Small intestine (tissue), 7 donors: Measurements from ENCODE around the gene ZC3H13. TPM values are rescaled to one million over a fixed set of nuclear protein-coding genes. Genes with fewer than 3 reads are reported as not detected.

ENCODE experiments used
- DNase-seq, 2 donors: peaks; one replicate each; pipeline versions ENCODE4 v3.0.0 to v3.0.0-alpha.2; 2013
- FAIRE-seq: peaks from 2 replicates; lab custom pipeline; 2012; peaks lifted over from hg19 to GRCh38; lab: Jason Lieb, UNC
- H3K27ac ChIP-seq, 3 donors: one replicate each; pipeline ENCODE4 v1.5.1; 2013; ENCODE audit warnings: low read length in 2 of 3, mild to moderate bottlenecking in 2 of 3, control low read depth in 1 of 3, inconsistent platforms in 1 of 3, low read depth in 1 of 3, moderate library complexity in 1 of 3
- H3K27me3 ChIP-seq, 3 donors: one replicate each; pipeline ENCODE4 v1.6.1; 2013; ENCODE audit warnings: low read length in 3 of 3, inconsistent platforms in 1 of 3; ENCODE audit not compliant: control insufficient read depth in 3 of 3, insufficient read depth in 3 of 3
- H3K36me3 ChIP-seq, 3 donors: one replicate each; pipeline ENCODE4 v1.6.1; 2013; ENCODE audit warnings: low read length in 3 of 3, inconsistent platforms in 1 of 3, low read depth in 1 of 3, mild to moderate bottlenecking in 1 of 3, moderate library complexity in 1 of 3; ENCODE audit not compliant: control insufficient read depth in 3 of 3, insufficient read depth in 2 of 3
- H3K4me1 ChIP-seq, 3 donors: one replicate each; pipeline ENCODE4 v1.6.1; 2013; ENCODE audit warnings: low read length in 2 of 3, inconsistent platforms in 1 of 3, low read depth in 1 of 3, mild to moderate bottlenecking in 1 of 3, moderate library complexity in 1 of 3; ENCODE audit not compliant: control insufficient read depth in 3 of 3, insufficient read depth in 2 of 3
- H3K4me3 ChIP-seq, 3 donors: one replicate each; pipeline ENCODE4 v1.5.1; 2013; ENCODE audit warnings: low read length in 3 of 3, control low read depth in 1 of 3, inconsistent platforms in 1 of 3, low read depth in 1 of 3, mild to moderate bottlenecking in 1 of 3, moderate library complexity in 1 of 3
- H3K9me3 ChIP-seq, 2 donors: one replicate each; pipeline ENCODE4 v1.6.1; 2013; ENCODE audit warnings: low read depth in 1 of 2, low read length in 1 of 2; ENCODE audit not compliant: control insufficient read depth in 2 of 2, insufficient read depth in 1 of 2
- WGBS, 3 donors: extraction: QIAGEN DNeasy Blood & Tissue Kit; methylation state at CpG; one replicate each; pipeline ENCODE4 v1.1.7; 2013; 5-methylcytosine and 5-hydroxymethylcytosine counted together
- polyA plus RNA-seq, 4 donors: library from polyadenylated mRNA; stranded (reverse) in 3 of 4; unstranded in 1 of 4; fragments of 200-250 nt in 3 of 4; fragments of 120-200 nt in 1 of 4; gene quantifications; one replicate each; pipeline versions ENCODE4 v1.2.1 to v1.2.3, GENCODE V29; 2013
- donor health status: healthy with polysubstance abuse.
- donor health status: control.
- donor health status: control.
- donor health status: Bipolar disorder and iron deficiency.
- donor health status: healthy.

ZC3H13 gene
- polyA plus RNA-seq, 4 donors = 9.2 to 34.5 (median 10.8) TPM

- WGBS, 3 donors = 63 to 94% (median 92%) methylated on average over 3 of the region's 3 CpGs
- H3K36me3 ChIP-seq = no peaks in the 10 kb centered on the region
- no peaks in the 10 kb centered on the region for H3K9me3 ChIP-seq
- H3K4me3 ChIP-seq = no peak overlapping the region
- no peaks in the 10 kb centered on the region for H3K27me3 ChIP-seq
- FAIRE-seq (no peak), DNase-seq (no peak)
- no peak overlapping the region for H3K27ac ChIP-seq
- H3K4me1 ChIP-seq = no peaks in the 10 kb centered on the region
Observed at GRCh38 chr13:46076827-46077226, 24.3 kb upstream of the ZC3H13 start.

- 91 to 95% (median 94%) methylated on average over 1 of the region's 1 CpG for WGBS, 3 donors
- Histone ChIP-seq H3K4me1 (no peaks in the 10 kb centered on the region), H3K9me3 (no peaks in the 10 kb centered on the region), H3K4me3 (no peak overlapping the region), H3K27me3 (no peaks in the 10 kb centered on the region), H3K36me3 (no peaks in the 10 kb centered on the region), H3K27ac (no peak overlapping the region)
- FAIRE-seq = no peak
- DNase-seq = no peak
Observed at GRCh38 chr13:46075811-46076210, 23.3 kb upstream of the ZC3H13 start.

DNA sequence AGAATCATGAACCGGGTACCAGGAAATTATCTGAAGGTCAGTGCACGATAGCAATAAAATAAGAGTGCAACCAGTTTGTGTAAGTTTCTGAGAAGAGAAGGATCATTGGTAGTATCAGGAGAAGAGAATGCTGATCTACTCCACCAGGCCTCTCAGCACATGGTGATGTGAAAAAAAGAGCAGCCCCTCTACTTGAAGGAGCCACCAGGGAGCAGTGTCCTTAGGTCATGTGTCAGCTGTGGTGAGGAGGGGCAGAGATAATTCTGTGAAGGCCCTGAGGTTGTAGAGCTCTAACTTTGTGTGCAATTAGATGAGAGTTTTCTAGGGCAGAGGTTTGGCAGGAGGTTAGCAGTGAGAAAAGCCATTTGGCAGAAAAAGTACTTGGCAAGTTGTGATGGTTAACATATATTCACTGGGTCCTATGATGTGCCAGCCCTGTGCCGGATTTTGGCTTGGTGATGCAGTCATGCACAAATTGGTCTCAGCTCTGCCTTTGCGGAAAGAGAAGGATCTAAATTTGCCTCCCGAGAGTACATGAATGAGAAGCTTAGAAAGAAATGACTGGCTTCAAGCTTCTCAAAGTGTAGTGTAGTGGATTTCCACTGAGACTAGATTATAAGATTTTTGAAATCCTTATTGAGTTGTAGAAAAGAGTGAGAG lies 19.2 kb upstream of the ZC3H13 start:
- Histone ChIP-seq H3K4me1 (no peaks in the 10 kb centered on the region), H3K9me3 (no peaks in the 10 kb centered on the region), H3K27ac (no peak overlapping the region), H3K36me3 (no peaks in the 10 kb centered on the region), H3K27me3 (no peaks in the 10 kb centered on the region), H3K4me3 (no peak overlapping the region)
- DNase-seq (no peak), FAIRE-seq (no peak)
- 67 to 75% (median 71%) methylated on average over 5 of the region's 5 CpGs for WGBS, 3 donors

- Histone ChIP-seq H3K4me1 (no peaks in the 10 kb centered on the region), H3K36me3 (no peaks in the 10 kb centered on the region), H3K27ac (no peak overlapping the region), H3K4me3 (no peak overlapping the region), H3K27me3 (no peaks in the 10 kb centered on the region), H3K9me3 (no peaks in the 10 kb centered on the region)
- no peak for FAIRE-seq
- DNase-seq = no peak
- whole genome bisulfite sequencing, 3 donors = 93 to 94% (median 93%) methylated on average over 2 of the region's 2 CpGs
Observed at GRCh38 chr13:46063292-46063691, 10.7 kb upstream of the ZC3H13 start.

DNA sequence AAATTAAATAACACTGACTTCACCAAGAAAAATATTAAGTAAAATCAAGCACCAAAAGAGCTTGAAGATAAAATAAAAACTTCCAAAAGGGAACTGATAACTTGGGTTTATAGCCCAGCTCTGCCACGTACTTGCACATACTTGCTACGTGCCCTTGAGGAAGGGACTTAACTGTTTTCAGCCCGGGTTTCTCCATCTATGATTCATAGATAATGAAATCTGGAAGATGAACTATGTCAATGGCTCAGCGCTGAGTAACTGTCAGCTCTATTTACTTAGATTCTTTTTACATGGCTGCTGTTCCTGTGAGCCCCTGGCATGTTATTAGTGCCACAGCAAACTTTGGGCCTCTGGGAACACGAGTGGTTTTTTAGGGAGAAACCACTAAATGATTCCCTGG lies 9.6 kb upstream of the ZC3H13 start:
- Histone ChIP-seq H3K9me3 (no peaks in the 10 kb centered on the region), H3K4me1 (no peaks in the 10 kb centered on the region), H3K4me3 (no peak overlapping the region), H3K36me3 (no peaks in the 10 kb centered on the region), H3K27ac (no peak overlapping the region), H3K27me3 (no peaks in the 10 kb centered on the region)
- 65 to 80% (median 71%) methylated on average over 5 of the region's 5 CpGs for WGBS, 3 donors
- FAIRE-seq = no peak
- DNase-seq = no peak

DNA sequence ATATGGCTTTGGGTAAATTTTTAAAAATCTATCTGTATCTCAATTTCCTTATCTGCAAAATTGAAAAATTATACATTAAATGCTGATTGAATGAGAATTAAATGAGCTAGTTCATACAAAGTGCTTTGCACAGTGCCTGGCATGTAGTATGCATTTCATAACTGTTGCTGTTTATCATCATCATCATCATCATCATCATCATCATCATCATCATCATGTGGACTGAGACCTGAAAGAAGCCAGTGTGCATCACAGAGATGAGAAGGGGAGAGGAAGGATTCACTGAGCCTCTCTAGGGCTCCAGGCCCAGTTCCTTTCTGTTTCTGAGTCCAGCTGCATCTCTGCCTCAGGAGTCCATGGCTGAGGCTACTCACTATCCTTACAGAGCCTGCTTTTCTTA lies 6.9 kb upstream of the ZC3H13 start:
- H3K36me3 ChIP-seq = no peaks in the 10 kb centered on the region
- DNase-seq (no peak), FAIRE-seq (no peak)
- no peak overlapping the region for H3K27ac ChIP-seq
- no peaks in the 10 kb centered on the region for H3K4me1 ChIP-seq
- H3K4me3 ChIP-seq = no peak overlapping the region
- no peaks in the 10 kb centered on the region for H3K27me3 ChIP-seq
- no peaks in the 10 kb centered on the region for H3K9me3 ChIP-seq

- peaks cover 0 to 3% (median 0%) of the 10 kb centered on the region in 3 donors for H3K27me3 ChIP-seq
- H3K9me3 ChIP-seq = no peaks in the 10 kb centered on the region
- FAIRE-seq = no peak
- H3K4me3 ChIP-seq = no peak overlapping the region
- WGBS, 3 donors = 28 to 70% (median 43%) methylated on average over 3 of the region's 3 CpGs
- DNase-seq = no peak
- H3K27ac ChIP-seq = no peak overlapping the region
- H3K36me3 ChIP-seq = no peaks in the 10 kb centered on the region
- peaks cover 0 to 2% (median 0%) of the 10 kb centered on the region in 3 donors for H3K4me1 ChIP-seq
Observed at GRCh38 chr13:46058268-46058667, 5.7 kb upstream of the ZC3H13 start.

DNA sequence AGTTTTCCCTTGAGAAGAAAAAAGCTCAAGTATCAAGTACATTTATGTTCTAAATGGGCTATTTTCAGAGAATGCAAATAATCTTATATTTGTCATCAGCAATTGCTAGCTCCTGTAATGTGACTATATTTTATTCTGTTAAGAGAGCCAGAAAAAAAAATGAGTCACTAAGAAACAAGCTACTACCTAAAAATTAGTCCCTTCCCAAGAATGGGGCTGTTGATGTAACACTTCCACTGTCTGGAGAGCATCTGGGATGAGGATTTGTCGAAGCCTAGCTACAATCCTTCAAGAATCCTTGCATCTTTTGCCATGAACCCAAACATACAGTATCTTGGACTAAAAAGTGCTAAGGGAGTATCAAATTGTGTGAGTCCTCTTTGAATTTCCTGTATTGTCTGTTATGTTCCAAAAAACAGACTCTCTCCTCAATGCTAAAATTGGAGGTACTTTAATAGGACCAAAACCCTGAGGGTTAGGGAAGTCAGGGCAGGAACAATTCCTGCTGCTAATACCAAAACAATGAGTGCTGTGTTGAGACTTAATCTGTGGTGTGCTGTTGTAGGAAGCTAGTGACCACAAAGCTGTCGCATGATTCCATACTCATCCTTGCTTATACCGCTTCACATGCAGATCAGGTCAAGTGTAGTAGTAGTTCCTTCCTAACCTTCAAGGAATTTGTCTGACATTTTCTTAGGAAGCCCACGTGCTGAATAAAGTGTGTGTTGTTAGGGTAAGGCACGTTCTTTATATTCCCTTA lies 4.9 kb upstream of the ZC3H13 start:
- Histone ChIP-seq H3K4me3 (no peak overlapping the region), H3K9me3 (no peaks in the 10 kb centered on the region), H3K36me3 (no peaks in the 10 kb centered on the region), H3K4me1 (peaks cover 0 to 5% (median 2%) of the 10 kb centered on the region in 3 donors), H3K27me3 (peaks cover 0 to 3% (median 0%) of the 10 kb centered on the region in 3 donors), H3K27ac (no peak overlapping the region)
- DNase-seq (no peak), FAIRE-seq (no peak)
- 59 to 74% (median 74%) methylated on average over 5 of the region's 5 CpGs for WGBS, 3 donors
